GM12865 (cell line): ENCODE measurements around the gene CDH23.
A peak's percentile ranks its signal among the peaks of the same experiment; 100 is the strongest.

ENCODE experiments used
- DNase-seq: peaks from one replicate; pipeline ENCODE4 v3.0.0; 2010; ENCODE audit warnings: low read depth
- H3K4me3 ChIP-seq: 2 replicates; pipeline ENCODE4 v1.5.1; 2011; ENCODE audit warnings: mild to moderate bottlenecking, low read depth, low read length, control low read depth
- TF ChIP-seq, protein P1 (sequence below): IDR thresholded peaks from 2 replicates; pipeline ENCODE4 v1.5.1; 2011; ENCODE audit warnings: low read length, control low read depth, low read depth, inconsistent platforms; ENCODE audit not compliant: insufficient read depth; ENCODE audit errors: missing control alignments

CDH23 gene

DNA sequence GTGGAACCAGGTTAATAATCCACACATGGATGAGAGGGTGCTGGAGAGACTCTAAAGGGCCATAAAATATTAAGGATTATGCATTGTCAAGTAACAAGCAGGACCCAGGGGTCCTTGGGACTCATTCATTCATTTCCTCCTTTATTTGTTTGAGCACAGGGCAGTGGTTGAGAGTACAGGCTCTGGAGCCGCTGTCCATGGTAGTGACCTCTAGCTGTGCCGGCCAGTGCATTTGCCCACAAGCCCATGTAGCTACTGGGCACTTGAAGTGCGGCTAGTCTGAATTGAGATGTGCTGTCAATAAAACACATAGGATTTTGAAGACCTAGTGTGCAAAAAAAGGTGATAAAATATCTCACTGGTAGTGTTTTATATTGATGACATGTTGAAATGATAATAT is 185.3 kb downstream of the CDH23 start:
- no peak overlapping the region for H3K4me3 ChIP-seq
- TF ChIP-seq, protein P1, sequence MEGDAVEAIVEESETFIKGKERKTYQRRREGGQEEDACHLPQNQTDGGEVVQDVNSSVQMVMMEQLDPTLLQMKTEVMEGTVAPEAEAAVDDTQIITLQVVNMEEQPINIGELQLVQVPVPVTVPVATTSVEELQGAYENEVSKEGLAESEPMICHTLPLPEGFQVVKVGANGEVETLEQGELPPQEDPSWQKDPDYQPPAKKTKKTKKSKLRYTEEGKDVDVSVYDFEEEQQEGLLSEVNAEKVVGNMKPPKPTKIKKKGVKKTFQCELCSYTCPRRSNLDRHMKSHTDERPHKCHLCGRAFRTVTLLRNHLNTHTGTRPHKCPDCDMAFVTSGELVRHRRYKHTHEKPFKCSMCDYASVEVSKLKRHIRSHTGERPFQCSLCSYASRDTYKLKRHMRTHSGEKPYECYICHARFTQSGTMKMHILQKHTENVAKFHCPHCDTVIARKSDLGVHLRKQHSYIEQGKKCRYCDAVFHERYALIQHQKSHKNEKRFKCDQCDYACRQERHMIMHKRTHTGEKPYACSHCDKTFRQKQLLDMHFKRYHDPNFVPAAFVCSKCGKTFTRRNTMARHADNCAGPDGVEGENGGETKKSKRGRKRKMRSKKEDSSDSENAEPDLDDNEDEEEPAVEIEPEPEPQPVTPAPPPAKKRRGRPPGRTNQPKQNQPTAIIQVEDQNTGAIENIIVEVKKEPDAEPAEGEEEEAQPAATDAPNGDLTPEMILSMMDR: no peak
- DNase-seq: peak; percentile 5

DNA sequence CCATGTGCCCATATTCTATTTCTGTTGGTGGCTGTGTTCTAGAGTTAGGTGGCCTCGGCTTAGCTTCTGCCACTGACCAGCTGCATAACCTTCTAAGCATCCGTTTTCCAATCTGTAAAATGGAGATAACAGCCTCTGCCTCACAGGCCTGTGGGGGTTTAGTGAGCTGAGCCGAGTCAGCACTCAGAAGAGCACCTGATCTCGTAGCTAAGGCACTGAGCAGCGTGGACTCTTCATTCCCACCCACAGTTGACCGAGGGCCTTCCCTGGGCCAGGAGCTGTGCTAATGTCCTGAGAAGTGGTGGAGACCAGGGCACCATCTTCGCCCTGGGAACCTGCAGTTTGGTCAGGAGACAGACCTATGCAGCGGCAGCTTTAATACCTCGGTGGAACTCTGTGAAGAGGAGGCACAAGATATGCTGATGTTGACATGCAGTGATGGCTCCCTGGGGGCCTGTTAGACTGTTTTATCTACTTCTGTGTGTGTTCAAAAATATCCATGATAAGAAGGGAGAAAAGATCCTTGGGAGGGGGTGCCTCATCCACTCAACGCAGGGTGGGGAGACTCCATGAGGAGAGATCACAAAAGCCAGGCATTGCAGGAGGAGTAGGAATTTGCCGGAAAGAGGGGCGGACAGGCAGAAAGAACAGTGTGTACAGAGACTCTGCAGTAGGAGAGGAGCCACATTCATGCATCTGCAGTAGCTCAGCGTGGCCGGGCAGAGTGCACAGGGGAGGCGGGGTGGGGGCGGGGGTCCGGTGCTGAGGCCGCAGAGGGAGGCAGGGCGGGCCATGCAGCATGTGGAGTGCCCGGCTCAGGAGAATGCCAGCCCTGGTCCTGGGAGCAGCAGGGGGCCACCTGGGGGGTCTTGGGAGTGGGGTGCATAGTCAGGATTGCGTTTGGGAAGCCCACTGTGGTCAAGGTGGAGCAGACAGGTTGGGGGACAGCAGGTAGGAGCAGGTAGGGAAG is 186.1 kb downstream of the CDH23 start:
- DNase-seq: no peak
- H3K4me3 ChIP-seq: no peak overlapping the region
- TF ChIP-seq, protein P1: no peak

DNA sequence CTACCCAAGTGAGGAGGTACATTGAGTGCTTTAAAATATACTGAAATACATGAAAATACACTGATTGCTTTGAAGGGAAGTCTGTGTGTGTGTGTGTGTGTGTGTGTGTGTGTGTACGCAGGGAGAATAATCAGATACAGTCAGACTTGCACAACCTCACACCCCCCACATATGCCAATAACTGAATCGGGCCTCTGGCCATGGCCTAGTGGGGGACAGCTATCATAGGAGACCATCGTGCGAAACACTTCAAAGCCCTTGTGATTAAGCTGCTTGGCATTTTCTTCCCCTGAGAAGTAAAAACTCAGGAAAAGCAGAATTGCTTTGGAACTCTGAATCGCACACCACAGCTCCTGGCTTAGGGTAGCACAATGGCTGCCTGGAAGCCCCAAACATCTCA is 187.7 kb downstream of the CDH23 start:
- TF ChIP-seq, protein P1: no peak
- no peak overlapping the region for H3K4me3 ChIP-seq
- no peak for DNase-seq

DNA sequence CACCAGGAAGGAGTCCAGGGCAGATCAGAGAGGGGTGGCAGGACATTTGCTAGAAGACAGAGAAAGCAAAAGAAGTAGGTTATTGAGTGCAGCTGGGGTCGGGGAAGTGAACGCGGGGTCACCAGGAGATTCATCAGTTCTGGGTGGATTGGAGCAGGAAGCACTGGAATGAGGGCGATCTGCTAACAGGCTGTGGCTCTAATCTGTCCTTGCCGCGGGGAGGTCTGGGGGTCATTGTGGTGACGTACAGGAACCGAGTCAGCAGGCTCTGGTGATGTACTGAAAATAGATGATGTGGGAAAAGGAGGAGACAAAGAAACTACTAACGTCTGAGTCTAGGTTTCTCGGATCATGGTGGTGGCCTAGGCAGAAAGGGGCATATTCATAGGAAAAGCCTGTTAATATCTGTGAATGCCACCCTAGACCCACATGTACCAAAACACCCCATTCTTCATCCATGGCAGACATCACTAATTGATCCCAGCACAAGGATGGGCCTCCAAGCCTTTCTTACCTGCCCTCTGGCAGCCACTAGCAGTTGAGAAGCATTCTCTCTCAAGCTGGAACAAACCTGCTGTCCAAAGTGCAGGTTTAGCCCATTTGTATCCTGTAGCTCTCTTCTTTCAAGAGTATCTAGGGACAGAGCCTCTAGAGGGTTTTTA is 188.3 kb downstream of the CDH23 start:
- TF ChIP-seq, protein P1: no peak
- no peak for DNase-seq
- H3K4me3 ChIP-seq: no peak overlapping the region

DNA sequence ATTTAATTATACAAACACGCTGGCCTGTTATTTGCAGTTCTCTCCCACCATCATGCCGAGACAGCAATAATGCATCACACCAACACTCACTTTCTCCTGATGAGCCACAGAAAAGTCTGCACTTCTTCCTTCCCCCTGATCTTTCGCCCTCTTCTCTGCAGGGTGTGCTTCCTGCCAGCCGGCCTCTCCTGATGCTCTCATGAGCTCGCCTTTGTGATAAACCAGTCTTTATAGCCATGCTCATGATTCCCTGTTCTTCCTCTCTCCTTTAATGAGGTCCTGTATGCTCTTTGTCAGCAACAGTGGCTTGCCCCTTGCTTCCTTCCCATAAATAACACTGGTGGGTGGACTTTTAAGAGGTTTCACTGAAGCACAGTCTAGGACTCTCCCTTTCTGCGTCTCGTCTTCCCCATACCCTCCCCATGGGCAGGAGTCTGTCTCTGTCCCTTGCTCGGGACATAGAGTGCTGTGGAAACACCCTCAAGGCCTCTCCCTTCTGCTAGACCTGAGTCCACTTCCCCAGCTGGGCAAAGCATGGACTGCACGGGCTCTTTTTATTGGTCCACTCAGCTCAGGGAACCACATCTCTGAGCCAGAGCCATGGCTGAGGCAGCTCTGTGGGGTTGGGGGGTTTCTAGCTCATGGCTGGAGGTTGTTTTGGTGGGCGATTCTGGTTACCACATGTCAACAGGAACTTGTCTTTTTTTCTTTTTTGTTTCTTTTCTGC is 189.0 kb downstream of the CDH23 start:
- TF ChIP-seq, protein P1: no peak
- H3K4me3 ChIP-seq: no peak overlapping the region
- DNase-seq: no peak

DNA sequence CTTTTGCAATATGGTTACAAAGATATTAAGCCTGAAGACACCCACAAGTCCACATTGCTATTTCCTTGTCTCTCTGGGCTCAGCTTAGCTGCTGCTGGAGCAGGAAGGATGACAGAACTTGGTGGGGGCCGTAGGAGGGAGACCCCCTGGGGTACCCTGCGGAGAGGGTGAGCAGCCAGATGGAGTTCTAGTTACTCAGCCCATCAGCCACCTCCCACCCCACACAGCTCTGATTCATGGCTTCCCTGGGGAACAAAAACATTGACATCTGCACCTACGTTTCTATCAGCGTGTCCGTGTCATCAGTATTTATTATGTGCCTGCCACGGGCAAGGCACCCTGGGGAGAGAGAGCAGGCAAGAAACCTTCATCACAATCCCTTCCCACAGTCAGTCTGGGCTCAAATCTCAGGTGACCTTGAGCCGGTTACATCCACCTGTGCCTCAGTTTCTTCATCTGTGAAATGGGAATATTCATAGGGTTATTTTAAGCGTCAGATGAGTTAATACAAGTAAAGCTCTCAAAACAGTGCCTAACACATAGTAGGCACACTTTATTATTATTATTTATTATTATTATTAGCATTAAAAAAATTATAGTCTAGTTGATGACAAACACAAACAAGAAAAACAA is 191.3 kb downstream of the CDH23 start:
- TF ChIP-seq, protein P1: no peak
- DNase-seq: no peak
- no peak overlapping the region for H3K4me3 ChIP-seq
